HS-27A (cell line): ENCODE data around the gene CHN1.

Source experiments
- DNase-seq: peaks from one replicate; pipeline ENCODE4 v3.0.0-alpha.2; 2012; ENCODE audit warnings: low read depth, missing footprints

The CHN1 gene

GRCh38 chr2:174924061-174924693, 81.0 kb downstream of the CHN1 start:
- no peak for DNase-seq

- no peak for DNase-seq
Measured at GRCh38 chr2:174919947-174920595, 85.1 kb downstream of the CHN1 start.

GRCh38 chr2:174918886-174919526, 86.2 kb downstream of the CHN1 start:
- no peak for DNase-seq

GRCh38 chr2:174916270-174916930, 88.8 kb downstream of the CHN1 start:
- DNase-seq, result no peak

GRCh38 chr2:174914853-174915760, 90.1 kb downstream of the CHN1 start:
- no peak for DNase-seq

GRCh38 chr2:174908284-174908683, 96.9 kb downstream of the CHN1 start:
- no peak for DNase-seq

- DNase-seq, result no peak
Measured at GRCh38 chr2:174903264-174903556, 102.0 kb downstream of the CHN1 start.

GRCh38 chr2:174902506-174903263, 102.5 kb downstream of the CHN1 start:
- DNase-seq, result no peak

GRCh38 chr2:174901075-174901474, 104.1 kb downstream of the CHN1 start:
- no peak for DNase-seq

GRCh38 chr2:174897286-174897685, 107.9 kb downstream of the CHN1 start:
- no peak for DNase-seq

GRCh38 chr2:174893018-174893417, 112.2 kb downstream of the CHN1 start:
- DNase-seq, result no peak

- no peak for DNase-seq
Measured at GRCh38 chr2:174892546-174892945, 112.6 kb downstream of the CHN1 start.

- no peak for DNase-seq
Measured at GRCh38 chr2:174888646-174889271, 116.4 kb downstream of the CHN1 start.

- DNase-seq, result no peak
Measured at GRCh38 chr2:174888146-174888545, 117.0 kb downstream of the CHN1 start.

- DNase-seq, result no peak
Measured at GRCh38 chr2:174882416-174882815, 122.8 kb downstream of the CHN1 start.

- DNase-seq, result no peak
Measured at GRCh38 chr2:174881678-174882077, 123.5 kb downstream of the CHN1 start.

GRCh38 chr2:174878537-174879147, 126.5 kb downstream of the CHN1 start:
- no peak for DNase-seq

GRCh38 chr2:174877751-174878150, 127.4 kb downstream of the CHN1 start:
- DNase-seq, result no peak

- no peak for DNase-seq
Measured at GRCh38 chr2:174877301-174877700, 127.9 kb downstream of the CHN1 start.

GRCh38 chr2:174874085-174874484, 131.1 kb downstream of the CHN1 start:
- no peak for DNase-seq
